H1 (cell line): ENCODE data around the gene TXNL4A. TPM values are rescaled to one million over a fixed set of nuclear protein-coding genes. Genes with fewer than 3 reads are reported as not detected.

ENCODE experiments used
- SP2 ChIP-seq: IDR thresholded peaks from 2 replicates; pipeline ENCODE4 v1.6.1; 2012; ENCODE audit warnings: mild to moderate bottlenecking, low read length, inconsistent platforms
- polyA plus RNA-seq, 7 experiments: library from polyadenylated mRNA; depleted of rRNA in 3 of 7; stranded (reverse) in 5 of 7; unstranded in 2 of 7; fragments of >200 nt in 5 of 7; fragments of 200-250 nt in 2 of 7; gene quantifications; 1 replicate in 5 of 7; 2 replicates in 1 of 7; 4 replicates in 1 of 7; pipeline versions ENCODE4 v1.2.1 to v1.2.3, GENCODE V29; 2011 to 2013; ENCODE audit warnings: missing spikeins in 2 of 7, mixed read lengths in 2 of 7
- total RNA-seq: library from RNA; stranded (reverse); fragmentation: NEBNext Ultra II Directional; extraction: Animal tissue kit (Norgen Biotek cat#: 25700); gene quantifications from 2 replicates; pipeline ENCODE4 v1.2.1, GENCODE V29; 2021

Gene TXNL4A
- total and polyA plus RNA-seq, 2 of the 8 experiments (the other 6 are each of a cell fraction or from before 2014, with no cell fraction given), result 169 to 181 TPM

DNA sequence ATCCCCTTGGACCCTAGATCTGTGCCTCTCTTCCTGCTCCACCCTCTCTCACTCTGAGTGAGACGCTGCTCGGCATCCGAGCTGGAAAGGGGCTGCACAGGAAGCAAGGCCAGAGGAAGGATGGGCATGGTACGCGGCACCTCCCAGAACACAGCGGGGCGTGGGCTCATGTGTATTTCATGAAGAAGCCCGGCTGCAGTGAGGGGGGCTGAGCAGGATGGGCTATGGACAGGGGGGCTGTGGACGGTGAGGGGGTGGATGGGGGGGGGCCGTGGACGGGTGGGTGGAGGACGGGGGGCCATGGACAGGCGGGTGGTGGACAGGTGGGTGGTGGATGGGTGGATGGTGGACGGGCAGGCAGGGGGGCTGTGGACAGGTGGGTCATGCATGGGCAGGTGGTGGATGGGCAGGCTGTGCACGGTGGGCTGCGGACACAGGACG, 65.4 kb downstream of the TXNL4A start (continued):
- no peak for TF ChIP-seq SP2
